HUDEP-2 (cell line): ENCODE results near the gene ATF1.

Source experiments
- DNase-seq, 76 experiments: peaks; one replicate each; lab custom pipeline; 2025; ENCODE audit not compliant: unreplicated experiment in 76 of 76; lab: John Stamatoyannopoulos, UW

The ATF1 gene

GRCh38 chr12:50751948-50752721 is 11.8 kb upstream of the ATF1 start:
- no peak for DNase-seq

- DNase-seq: no peak
Measured at GRCh38 chr12:50753232-50753769, 10.6 kb upstream of the ATF1 start.

GRCh38 chr12:50764286-50765094 is 589 bp downstream of the ATF1 start:
- peak in 34 of 76 experiments; percentile 12 to 64 (median 48) for DNase-seq

- peak in 47 of 76 experiments; percentile 4 to 70 (median 28) for DNase-seq
Measured at GRCh38 chr12:50765095-50765911, 1.4 kb downstream of the ATF1 start.

- DNase-seq: no peak
Measured at GRCh38 chr12:50768391-50768790, 4.5 kb downstream of the ATF1 start.

GRCh38 chr12:50768813-50769212 is 4.9 kb downstream of the ATF1 start:
- DNase-seq: peak in 72 of 76 experiments; percentile 12 to 81 (median 56)

- no peak for DNase-seq
Measured at GRCh38 chr12:50771409-50771808, 7.5 kb downstream of the ATF1 start.

GRCh38 chr12:50772470-50772869 is 8.6 kb downstream of the ATF1 start:
- no peak for DNase-seq

GRCh38 chr12:50772877-50773276 is 9.0 kb downstream of the ATF1 start:
- no peak for DNase-seq

- no peak for DNase-seq
Measured at GRCh38 chr12:50775251-50775650, 11.3 kb downstream of the ATF1 start.

GRCh38 chr12:50776749-50777728 is 13.1 kb downstream of the ATF1 start:
- DNase-seq: no peak

- DNase-seq: no peak
Measured at GRCh38 chr12:50778663-50779590, 15.0 kb downstream of the ATF1 start.

- no peak for DNase-seq
Measured at GRCh38 chr12:50780013-50780412, 16.1 kb downstream of the ATF1 start.

- no peak for DNase-seq
Measured at GRCh38 chr12:50784501-50784900, 20.6 kb downstream of the ATF1 start.

- no peak for DNase-seq
Measured at GRCh38 chr12:50785406-50786001, 21.6 kb downstream of the ATF1 start.

- no peak for DNase-seq
Measured at GRCh38 chr12:50786498-50787231, 22.8 kb downstream of the ATF1 start.

GRCh38 chr12:50787618-50788017 is 23.7 kb downstream of the ATF1 start:
- no peak for DNase-seq
